ENCODE results near the gene TMEM270. TPM values are rescaled to one million over a fixed set of nuclear protein-coding genes. Genes with fewer than 3 reads are reported as not detected.

TMEM270 gene
- total RNA-seq, 4 donors from 2014 or later: not detected

GRCh38 chr7:73895626-73896025 is 34.7 kb downstream of the TMEM270 start:
- peaks cover 0 to 68% (median 36%) of the 10 kb centered on the region in 3 donors for H3K4me1 ChIP-seq
- intact Hi-C loops (cut with DNase I): loop anchor here (10.0 kb wide), 1 partner anchor 129 kb away; the partner anchor contains the start of gene ELN
- H3K4me3 ChIP-seq: no peak overlapping the region
- no peaks in the 10 kb centered on the region for H3K36me3 ChIP-seq
- no peak for DNase-seq
- H3K27ac ChIP-seq: peak overlapping the region in 3 of 4 donors; percentile 56 to 89 (median 80)
- WGBS, 2 donors: 75 to 78% methylated on average over 3 of the region's 3 CpGs
- no peaks in the 10 kb centered on the region for H3K9me3 ChIP-seq
- TF ChIP-seq CTCF (IDR thresholded peaks at IDR 0.05) (no peak), POLR2A (IDR thresholded peaks at IDR 0.05) (no peak)
- H3K27me3 ChIP-seq: peaks cover 0 to 8% (median 0%) of the 10 kb centered on the region in 4 donors

DNA sequence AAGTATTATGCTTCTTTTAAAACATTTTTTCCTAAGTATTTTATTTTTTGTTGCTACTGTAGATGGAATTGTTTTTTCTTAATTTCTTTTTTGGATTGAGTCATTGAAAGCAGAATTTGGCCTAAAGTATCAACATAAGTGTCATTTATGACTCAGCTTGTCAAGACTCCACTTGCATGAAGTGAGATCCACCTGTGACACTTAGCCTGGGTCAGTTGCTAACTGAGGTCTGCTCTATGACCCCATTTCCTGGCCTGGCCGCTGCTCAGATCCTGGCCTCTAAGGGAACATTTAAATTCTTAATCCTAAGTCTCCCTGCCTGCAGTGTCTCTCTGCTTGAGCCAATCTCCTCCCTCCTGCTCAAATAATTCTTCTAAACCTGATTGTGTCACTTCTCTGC is 35.5 kb downstream of the TMEM270 start:
- DNase-seq: no peak
- Histone ChIP-seq H3K36me3 (no peaks in the 10 kb centered on the region), H3K9me3 (no peaks in the 10 kb centered on the region), H3K27me3 (peaks cover 0 to 8% (median 0%) of the 10 kb centered on the region in 4 donors), H3K4me3 (no peak overlapping the region), H3K27ac (peak overlapping the region in 2 of 4 donors; percentile 63 to 80), H3K4me1 (peaks cover 0 to 68% (median 37%) of the 10 kb centered on the region in 3 donors)
- intact Hi-C loops (cut with DNase I): loop anchor here (10.0 kb wide), 1 partner anchor 128 kb away; the partner anchor contains the start of gene ELN
- WGBS, 2 donors: 20 to 29% methylated on average over 1 of the region's 1 CpG
- TF ChIP-seq CTCF (IDR thresholded peaks at IDR 0.05) (no peak), POLR2A (IDR thresholded peaks at IDR 0.05) (no peak)

GRCh38 chr7:73899731-73900142 is 38.8 kb downstream of the TMEM270 start:
- Histone ChIP-seq H3K4me3 (no peak overlapping the region), H3K27ac (peak overlapping the region; percentile 49 to 87 (median 70)), H3K36me3 (no peaks in the 10 kb centered on the region), H3K27me3 (no peaks in the 10 kb centered on the region), H3K4me1 (peaks cover 0 to 44% (median 16%) of the 10 kb centered on the region in 3 donors), H3K9me3 (no peaks in the 10 kb centered on the region)
- WGBS, 2 donors: 20 to 54% methylated on average over 5 of the region's 15 CpGs
- DNase-seq: no peak
- TF ChIP-seq POLR2A (IDR thresholded peaks at IDR 0.05) (no peak), CTCF (IDR thresholded peaks at IDR 0.05) (no peak)
- intact Hi-C loops (cut with DNase I): loop anchor here (10.0 kb wide), 1 partner anchor 125 kb away; the partner anchor contains the start of gene ELN

- peak overlapping the region; percentile 49 to 87 (median 70) for H3K27ac ChIP-seq
- no peak overlapping the region for H3K4me3 ChIP-seq
- no peaks in the 10 kb centered on the region for H3K36me3 ChIP-seq
- no peak for DNase-seq
- no peaks in the 10 kb centered on the region for H3K9me3 ChIP-seq
- H3K4me1 ChIP-seq: peaks cover 0 to 44% (median 18%) of the 10 kb centered on the region in 3 donors
- TF ChIP-seq POLR2A (IDR thresholded peaks at IDR 0.05) (no peak), CTCF (IDR thresholded peaks at IDR 0.05) (no peak)
- intact Hi-C loops (cut with DNase I): no loop called here
- no peaks in the 10 kb centered on the region for H3K27me3 ChIP-seq
- 63% methylated on average over 5 of the region's 5 CpGs; no CpG with 5 or more reads in 1 of the 2 donors for WGBS, 2 donors
These were observed 39.3 kb downstream of the TMEM270 start for GRCh38 chr7:73900286-73900685.

- intact Hi-C loops (cut with DNase I): no loop called here
- no peaks in the 10 kb centered on the region for H3K36me3 ChIP-seq
- TF ChIP-seq CTCF (IDR thresholded peaks at IDR 0.05) (no peak), POLR2A (IDR thresholded peaks at IDR 0.05) (no peak)
- no peak for DNase-seq
- no peaks in the 10 kb centered on the region for H3K27me3 ChIP-seq
- H3K9me3 ChIP-seq: no peaks in the 10 kb centered on the region
- H3K4me1 ChIP-seq: peaks cover 0 to 40% (median 18%) of the 10 kb centered on the region in 3 donors
- WGBS, 2 donors: 72 to 91% methylated on average over 2 of the region's 3 CpGs
- no peak overlapping the region for H3K4me3 ChIP-seq
- peak overlapping the region in 2 of 4 donors; percentile 34 to 80 for H3K27ac ChIP-seq
These were observed 40.4 kb downstream of the TMEM270 start for GRCh38 chr7:73901231-73901822.
